ENCODE data around the gene AQP1. TPM values are rescaled to one million over a fixed set of nuclear protein-coding genes. Genes with fewer than 3 reads are reported as not detected.

AQP1 gene
- total and polyA plus RNA-seq, 2 experiments from 2014 or later, result 35.6 to 51.1 TPM

DNA sequence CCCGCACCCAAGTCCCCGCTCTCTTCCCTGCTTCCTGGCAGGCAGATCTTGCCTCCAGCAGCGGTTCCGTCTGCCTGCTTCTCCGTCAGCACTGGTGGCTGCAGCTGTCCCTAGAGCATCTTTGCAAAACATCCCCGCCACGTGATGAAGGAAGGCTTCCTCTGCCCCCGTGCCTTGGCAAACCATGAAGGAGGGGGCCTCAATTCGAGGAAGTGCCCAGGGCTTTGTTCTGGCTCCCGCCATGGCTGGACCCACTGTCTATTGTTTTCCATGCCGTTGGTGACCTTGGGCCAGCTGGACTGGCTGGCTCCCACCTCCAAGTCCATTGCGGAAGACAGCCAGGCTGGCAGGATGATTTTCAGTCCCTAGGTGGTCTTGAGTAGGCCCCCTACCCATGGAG lies 13.2 kb upstream of the AQP1 start:
- H3K27me3 ChIP-seq, result no peaks in the 10 kb centered on the region
- peaks cover 8% of the 10 kb centered on the region for H3K4me1 ChIP-seq (ENCODE audit: low read depth)
- TF ChIP-seq CTCF (IDR thresholded peaks at IDR 0.05; ENCODE audit: low read depth, low read length), result no peak
- no peaks in the 10 kb centered on the region for H3K9me3 ChIP-seq (ENCODE audit: low read depth)
- DNase-seq (ENCODE audit: low read depth in 1 of 2, low spot score in 1 of 2), result no peak
- H3K36me3 ChIP-seq, result no peaks in the 10 kb centered on the region
- no peak overlapping the region for H3K27ac ChIP-seq
- H3K4me3 ChIP-seq, result no peak overlapping the region

GRCh38 chr7:30899066-30899465 lies 12.6 kb upstream of the AQP1 start:
- Histone ChIP-seq H3K27ac (no peak overlapping the region), H3K27me3 (no peaks in the 10 kb centered on the region), H3K4me1 (ENCODE audit: low read depth) (peaks cover 8% of the 10 kb centered on the region), H3K4me3 (no peak overlapping the region), H3K36me3 (no peaks in the 10 kb centered on the region), H3K9me3 (ENCODE audit: low read depth) (no peaks in the 10 kb centered on the region)
- DNase-seq (ENCODE audit: low read depth in 1 of 2, low spot score in 1 of 2), result no peak
- TF ChIP-seq CTCF (IDR thresholded peaks at IDR 0.05; ENCODE audit: low read depth, low read length), result no peak

GRCh38 chr7:30899630-30900029 lies 12.0 kb upstream of the AQP1 start:
- Histone ChIP-seq H3K36me3 (no peaks in the 10 kb centered on the region), H3K27me3 (no peaks in the 10 kb centered on the region), H3K4me3 (no peak overlapping the region), H3K4me1 (ENCODE audit: low read depth) (peaks cover 8% of the 10 kb centered on the region), H3K27ac (no peak overlapping the region), H3K9me3 (ENCODE audit: low read depth) (no peaks in the 10 kb centered on the region)
- peak in 1 of 2 donors; percentile 20 for DNase-seq (ENCODE audit: low read depth in 1 of 2, low spot score in 1 of 2)
- no peak for TF ChIP-seq CTCF (IDR thresholded peaks at IDR 0.05; ENCODE audit: low read depth, low read length)

- no peaks in the 10 kb centered on the region for H3K36me3 ChIP-seq
- H3K27ac ChIP-seq, result no peak overlapping the region
- TF ChIP-seq CTCF (IDR thresholded peaks at IDR 0.05; ENCODE audit: low read depth, low read length), result no peak
- H3K4me3 ChIP-seq, result no peak overlapping the region
- peaks cover 8% of the 10 kb centered on the region for H3K4me1 ChIP-seq (ENCODE audit: low read depth)
- H3K9me3 ChIP-seq (ENCODE audit: low read depth), result no peaks in the 10 kb centered on the region
- H3K27me3 ChIP-seq, result no peaks in the 10 kb centered on the region
- no peak for DNase-seq (ENCODE audit: low read depth in 1 of 2, low spot score in 1 of 2)
These were observed 11.6 kb upstream of the AQP1 start for GRCh38 chr7:30900053-30900452.

DNA sequence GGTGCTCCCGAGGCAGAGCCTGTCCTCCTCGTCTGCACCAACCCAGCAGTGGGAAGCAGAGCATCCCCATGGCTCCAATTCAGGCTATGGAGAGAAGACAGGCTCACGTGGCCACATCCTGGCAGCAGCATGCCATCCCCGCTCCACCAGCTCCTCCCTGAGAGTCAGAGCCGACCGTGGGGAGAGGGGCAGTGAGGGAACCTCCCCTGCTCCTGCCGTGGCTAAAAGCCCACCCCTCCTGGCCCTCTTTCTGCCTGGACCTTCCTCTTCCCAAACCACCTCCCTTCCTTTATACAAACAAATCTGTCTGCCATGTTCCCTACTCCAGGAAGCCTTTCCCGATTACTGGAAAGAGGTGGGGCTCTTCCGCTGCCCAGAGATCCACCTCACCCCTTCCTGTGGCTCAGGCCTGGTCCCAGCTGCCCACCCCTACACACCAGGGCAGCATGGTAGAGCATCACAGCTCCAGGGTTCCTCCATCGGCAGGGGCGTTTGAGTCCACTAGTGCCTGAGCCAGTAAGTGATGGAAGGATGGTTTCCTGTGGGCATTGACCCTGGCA lies 10.8 kb upstream of the AQP1 start:
- Histone ChIP-seq H3K27me3 (no peaks in the 10 kb centered on the region), H3K36me3 (no peaks in the 10 kb centered on the region), H3K27ac (no peak overlapping the region), H3K4me1 (ENCODE audit: low read depth) (peaks cover 8% of the 10 kb centered on the region), H3K9me3 (ENCODE audit: low read depth) (no peaks in the 10 kb centered on the region), H3K4me3 (no peak overlapping the region)
- TF ChIP-seq CTCF (IDR thresholded peaks at IDR 0.05; ENCODE audit: low read depth, low read length), result no peak
- no peak for DNase-seq (ENCODE audit: low read depth in 1 of 2, low spot score in 1 of 2)

GRCh38 chr7:30901856-30902255 lies 9.8 kb upstream of the AQP1 start:
- no peak for TF ChIP-seq CTCF (IDR thresholded peaks at IDR 0.05; ENCODE audit: low read depth, low read length)
- H3K36me3 ChIP-seq, result no peaks in the 10 kb centered on the region
- no peaks in the 10 kb centered on the region for H3K9me3 ChIP-seq (ENCODE audit: low read depth)
- H3K27me3 ChIP-seq, result no peaks in the 10 kb centered on the region
- H3K4me1 ChIP-seq (ENCODE audit: low read depth), result peaks cover 8% of the 10 kb centered on the region
- no peak for DNase-seq (ENCODE audit: low read depth in 1 of 2, low spot score in 1 of 2)
- H3K4me3 ChIP-seq, result no peak overlapping the region
- H3K27ac ChIP-seq, result no peak overlapping the region
